Thyroid gland (tissue), 4 donors: ENCODE measurements around the gene MS4A5. TPM values are rescaled to one million over a fixed set of nuclear protein-coding genes. Genes with fewer than 3 reads are reported as not detected.

ENCODE experiments used
- DNase-seq, 2 donors: peaks; one replicate each; pipeline ENCODE4 v3.0.0-alpha.2; 2019
- H3K27ac ChIP-seq, 3 donors: fragments of 200-600 bp; sonication (generic); 1 replicate in 2 of 3; 2 replicates in 1 of 3; pipeline ENCODE4 v1.5.1; 2016 to 2019; ENCODE audit warnings: mild to moderate bottlenecking in 1 of 3, moderate library complexity in 1 of 3
- H3K27me3 ChIP-seq: fragments of 200-600 bp; sonication (generic); one replicate; pipeline ENCODE4 v1.5.1; 2019
- H3K36me3 ChIP-seq, 2 donors: fragments of 200-600 bp; sonication (generic); one replicate each; pipeline ENCODE4 v1.5.1; 2016 to 2019
- H3K4me1 ChIP-seq, 2 donors: fragments of 200-600 bp; sonication (generic); one replicate each; pipeline ENCODE4 v1.5.1; 2017 to 2019
- H3K4me3 ChIP-seq, 3 donors: fragments of 200-600 bp; sonication (generic); replicated peaks in 1 of 3; 1 replicate in 2 of 3; 2 replicates in 1 of 3; pipeline ENCODE4 v1.5.1; 2016; ENCODE audit warnings: mild to moderate bottlenecking in 1 of 3
- H3K9me3 ChIP-seq: fragments of 200-600 bp; sonication (generic); one replicate; pipeline ENCODE4 v1.5.1; 2017
- CTCF ChIP-seq, 6 experiments: fragments of 200-600 bp in 3 of 6; fragments of 450-650 bp in 3 of 6; sonication (generic) in 3 of 6; IDR thresholded peaks; one replicate each; pipeline ENCODE4 v1.5.1; 2016 to 2019; ENCODE audit warnings: antibody characterized with exemption in 6 of 6, mild to moderate bottlenecking in 2 of 6, inconsistent platforms in 1 of 6, moderate library complexity in 1 of 6
- POLR2A ChIP-seq, 2 donors: fragments of 450-650 bp; IDR thresholded peaks; one replicate each; pipeline ENCODE4 v1.6.1; 2017; ENCODE audit warnings: antibody characterized with exemption in 2 of 2, mild to moderate bottlenecking in 2 of 2, moderate library complexity in 1 of 2
- WGBS, 2 donors: methylation state at CpG; one replicate each; pipeline ENCODE4 v1.1.5; 2017; 5-methylcytosine and 5-hydroxymethylcytosine counted together
- intact Hi-C: fragments of 100-400 bp; cut with DNase I; formaldehyde crosslinking; loops from one replicate; pipeline ENCODE4 v1.15.1; 2023
- total RNA-seq, 4 donors: library from RNA; depleted of rRNA; stranded (reverse); fragments of >200 nt; gene quantifications; one replicate each; pipeline ENCODE4 v1.2.3, GENCODE V29; 2016

The MS4A5 gene
- not detected for total RNA-seq

DNA sequence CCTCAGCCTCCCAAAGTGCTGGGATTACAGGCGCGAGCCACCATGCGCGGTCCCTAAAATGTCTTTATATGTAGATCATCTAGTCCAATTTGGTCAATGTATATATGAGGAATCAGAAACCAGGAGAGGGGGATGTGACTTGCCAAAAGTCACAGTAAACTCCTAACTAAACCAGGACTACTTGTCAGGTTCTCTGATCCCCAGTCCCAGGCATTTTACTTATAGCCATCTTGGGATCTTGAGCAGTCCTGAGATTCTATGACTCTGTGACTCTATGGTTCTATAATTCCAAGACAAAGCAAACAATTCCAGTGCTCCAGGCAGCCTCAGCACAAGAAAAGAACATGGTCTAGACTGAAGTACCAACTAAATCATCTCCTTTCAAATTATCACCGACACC, at the start of gene MS4A5:
MS4A5 (plus strand) TSS at position 301 of the 400 bp plus-strand sequence. CDS start 103 bp downstream, outside the sequence.
- Histone ChIP-seq H3K27ac (no peak within 1 kb of the TSS), H3K36me3 (no peaks in the 10 kb centered on the region), H3K27me3 (no peaks in the 10 kb centered on the region), H3K4me3 (no peak within 1 kb of the TSS), H3K4me1 (no peaks in the 10 kb centered on the region), H3K9me3 (no peaks in the 10 kb centered on the region)
- 98 to 99% methylated on average over 5 of the region's 5 CpGs for WGBS, 2 donors
- TF ChIP-seq POLR2A (IDR thresholded peaks at IDR 0.05) (no peak), CTCF (IDR thresholded peaks at IDR 0.05) (no peak)
- DNase-seq, result no peak
- intact Hi-C loops, result no loop called here

DNA sequence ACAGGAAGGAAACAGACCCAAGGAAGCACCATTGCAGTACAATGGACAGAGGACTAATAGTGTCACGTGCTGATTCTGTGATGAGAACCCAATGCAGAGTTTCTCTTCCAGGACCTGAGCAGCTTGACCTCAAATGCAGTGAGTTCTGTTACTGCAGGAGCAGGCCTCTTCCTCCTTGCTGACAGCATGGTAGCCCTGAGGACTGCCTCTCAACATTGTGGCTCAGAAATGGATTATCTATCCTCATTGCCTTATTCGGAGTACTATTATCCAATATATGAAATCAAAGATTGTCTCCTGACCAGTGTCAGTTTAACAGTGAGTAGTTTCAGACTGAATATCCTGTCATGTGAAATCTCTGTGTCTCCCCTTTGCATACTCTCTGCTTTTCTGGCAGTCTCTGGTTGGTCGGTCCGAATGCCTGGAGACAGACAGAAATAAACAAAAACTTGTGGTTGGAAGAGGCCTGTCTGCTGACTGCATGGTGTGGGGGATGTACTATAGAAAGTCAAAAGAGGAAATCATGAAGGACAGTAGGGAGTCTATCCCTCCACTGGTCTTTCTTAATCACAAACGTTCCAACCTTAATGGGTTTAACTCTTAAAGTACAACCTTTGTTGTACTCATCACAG, 40.0 kb upstream of the MS4A5 start:
- Histone ChIP-seq H3K9me3 (no peaks in the 10 kb centered on the region), H3K27ac (no peak overlapping the region), H3K27me3 (no peaks in the 10 kb centered on the region), H3K4me3 (no peak overlapping the region), H3K4me1 (no peaks in the 10 kb centered on the region), H3K36me3 (no peaks in the 10 kb centered on the region)
- intact Hi-C loops, result no loop called here
- 51 to 63% methylated on average over 5 of the region's 5 CpGs for WGBS, 2 donors
- no peak for DNase-seq
- TF ChIP-seq CTCF (IDR thresholded peaks at IDR 0.05) (no peak), POLR2A (IDR thresholded peaks at IDR 0.05) (no peak)

DNA sequence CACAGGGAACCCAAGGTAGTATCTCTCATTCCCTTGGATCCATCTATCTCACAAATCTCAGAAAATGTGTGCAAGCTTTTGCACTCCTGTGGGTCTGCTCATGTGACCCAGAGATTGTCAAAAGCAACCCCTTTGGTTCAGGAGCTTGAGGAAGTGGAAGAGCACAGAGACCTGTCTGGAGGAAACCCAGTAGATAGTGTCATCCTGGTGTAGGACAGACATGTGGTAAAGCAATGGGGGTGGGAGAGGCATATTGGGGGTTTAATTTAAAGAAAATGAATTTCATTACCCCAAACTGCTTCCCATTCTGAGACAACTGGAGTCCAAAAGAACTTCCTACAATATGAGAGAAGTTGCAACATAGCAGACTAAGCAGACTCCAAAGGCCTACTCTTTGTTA, 39.0 kb upstream of the MS4A5 start:
- Histone ChIP-seq H3K27ac (no peak overlapping the region), H3K27me3 (no peaks in the 10 kb centered on the region), H3K4me1 (no peaks in the 10 kb centered on the region), H3K4me3 (no peak overlapping the region), H3K36me3 (no peaks in the 10 kb centered on the region), H3K9me3 (no peaks in the 10 kb centered on the region)
- intact Hi-C loops, result no loop called here
- no peak for DNase-seq
- TF ChIP-seq CTCF (IDR thresholded peaks at IDR 0.05) (no peak), POLR2A (IDR thresholded peaks at IDR 0.05) (no peak)

DNA sequence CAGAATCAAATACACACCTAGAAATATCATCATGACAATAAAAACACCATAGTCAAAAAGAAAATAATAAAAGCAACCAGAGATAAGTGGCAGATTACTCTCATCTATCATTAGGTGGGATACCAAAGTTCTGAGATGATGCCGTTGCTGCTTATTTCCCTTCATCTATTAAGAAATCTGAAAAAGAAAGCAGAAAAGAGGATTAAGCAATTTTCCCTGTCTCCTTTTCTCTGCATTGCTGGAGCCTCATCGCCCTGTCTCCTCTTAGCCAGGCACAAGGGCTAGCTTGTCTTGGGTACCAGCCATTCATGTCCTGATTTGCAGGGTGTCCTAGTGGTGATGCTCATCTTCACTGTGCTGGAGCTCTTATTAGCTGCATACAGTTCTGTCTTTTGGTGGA, 37.0 kb upstream of the MS4A5 start:
- TF ChIP-seq POLR2A (IDR thresholded peaks at IDR 0.05) (no peak), CTCF (IDR thresholded peaks at IDR 0.05) (no peak)
- Histone ChIP-seq H3K27ac (no peak overlapping the region), H3K4me1 (no peaks in the 10 kb centered on the region), H3K27me3 (no peaks in the 10 kb centered on the region), H3K4me3 (no peak overlapping the region), H3K9me3 (no peaks in the 10 kb centered on the region), H3K36me3 (no peaks in the 10 kb centered on the region)
- WGBS, 2 donors, result 80 to 85% methylated on average over 2 of the region's 2 CpGs
- DNase-seq, result no peak
- intact Hi-C loops, result no loop called here

- WGBS, 2 donors, result 78 to 81% methylated on average over 5 of the region's 5 CpGs
- Histone ChIP-seq H3K27ac (no peak overlapping the region), H3K4me3 (no peak overlapping the region), H3K9me3 (no peaks in the 10 kb centered on the region), H3K4me1 (no peaks in the 10 kb centered on the region), H3K27me3 (no peaks in the 10 kb centered on the region), H3K36me3 (no peaks in the 10 kb centered on the region)
- intact Hi-C loops, result no loop called here
- DNase-seq, result no peak
- TF ChIP-seq POLR2A (IDR thresholded peaks at IDR 0.05) (no peak), CTCF (IDR thresholded peaks at IDR 0.05) (no peak)
These were observed 36.4 kb upstream of the MS4A5 start for GRCh38 chr11:60393016-60393415.
